GM18508 (cell line): Measurements from ENCODE around the gene KCNMB2.
A peak's percentile ranks its signal among the peaks of the same experiment; 100 is the strongest.
"Not testable (repeated sequence)": the region's sequence is repeated elsewhere in the genome, so short reads cannot be mapped to it uniquely, and the experiment has no call there.

Source experiments
- ATAC-seq: cut with Tn5 transposase; IDR thresholded peaks from one replicate; pipeline ENCODE4 v1.9.1; 2021; ENCODE audit warnings: moderate number of reproducible peaks; ENCODE audit not compliant: insufficient read depth, unreplicated experiment

KCNMB2 gene

GRCh38 chr3:178741020-178741419, 204.8 kb downstream of the KCNMB2 start:
- no peak for ATAC-seq

GRCh38 chr3:178743297-178743696, 207.1 kb downstream of the KCNMB2 start:
- no peak for ATAC-seq

GRCh38 chr3:178745861-178746655, 209.8 kb downstream of the KCNMB2 start:
- not testable (repeated sequence) for ATAC-seq

GRCh38 chr3:178748874-178749273, 212.6 kb downstream of the KCNMB2 start:
- no peak for ATAC-seq

- ATAC-seq: no peak
These were observed 213.2 kb downstream of the KCNMB2 start for GRCh38 chr3:178749471-178749870.

GRCh38 chr3:178750639-178751300, 214.5 kb downstream of the KCNMB2 start:
- no peak for ATAC-seq

GRCh38 chr3:178752843-178753242, 216.6 kb downstream of the KCNMB2 start:
- no peak for ATAC-seq

- no peak for ATAC-seq
These were observed 218.7 kb downstream of the KCNMB2 start for GRCh38 chr3:178754852-178755510.

GRCh38 chr3:178761024-178761423, 224.8 kb downstream of the KCNMB2 start:
- ATAC-seq: no peak

- no peak for ATAC-seq
These were observed 225.2 kb downstream of the KCNMB2 start for GRCh38 chr3:178761461-178761860.

- ATAC-seq: no peak
These were observed 226.1 kb downstream of the KCNMB2 start for GRCh38 chr3:178762385-178762784.

GRCh38 chr3:178765472-178765871, 229.2 kb downstream of the KCNMB2 start:
- ATAC-seq: no peak

GRCh38 chr3:178767581-178767980, 231.3 kb downstream of the KCNMB2 start:
- no peak for ATAC-seq

- no peak for ATAC-seq
These were observed 232.0 kb downstream of the KCNMB2 start for GRCh38 chr3:178768072-178768864.

- no peak for ATAC-seq
These were observed 235.3 kb downstream of the KCNMB2 start for GRCh38 chr3:178771511-178771910.

- no peak for ATAC-seq
These were observed 236.5 kb downstream of the KCNMB2 start for GRCh38 chr3:178772746-178773145.

- ATAC-seq: no peak
These were observed 237.1 kb downstream of the KCNMB2 start for GRCh38 chr3:178773358-178773757.

GRCh38 chr3:178777718-178778411, 241.6 kb downstream of the KCNMB2 start:
- peak; percentile 49 for ATAC-seq

GRCh38 chr3:178778589-178778988, 242.4 kb downstream of the KCNMB2 start:
- ATAC-seq: no peak

GRCh38 chr3:178785961-178786360, 249.7 kb downstream of the KCNMB2 start:
- no peak for ATAC-seq
